GM12878 (cell line): ENCODE data around the gene PRKN. TPM values are rescaled to one million over a fixed set of nuclear protein-coding genes. Genes with fewer than 3 reads are reported as not detected.

ENCODE experiments used
- ATAC-seq: fragments of 200-7000 bp; cut with Tn5 transposase; 3 replicates; pipeline ENCODE4 v1.9.1; 2020; ENCODE audit warnings: mild to moderate bottlenecking, moderate library complexity
- BruUV-seq: library from RNA; stranded (reverse); fragments of 400-500 nt; replicated peaks from 2 replicates; lab custom pipeline; 2021; lab: Mats Ljungman, UMichigan
- CTCF ChIA-PET: fragments of 300-600 bp; sonication (Branson Sonifier 250); formaldehyde crosslinking; extraction: SDS; loops from one replicate; lab custom pipeline; 2021; ENCODE audit warnings: inconsistent platforms; lab: Yijun Ruan, JAX
- POLR2A ChIA-PET: fragments of 350-600 bp; formaldehyde crosslinking; extraction: SDS; loops from one replicate; lab custom pipeline; 2021; ENCODE audit warnings: inconsistent platforms; lab: Charles Lee
- RAD21 ChIA-PET: fragments of 300-600 bp; sonication (Branson Sonifier 250); formaldehyde crosslinking; loops from one replicate; lab custom pipeline; 2023; ENCODE audit warnings: antibody characterized with exemption; ENCODE audit not compliant: unreplicated experiment; lab: Charles Lee
- SMC1A ChIA-PET: fragments of 300-600 bp; sonication (Branson Sonifier 250); formaldehyde crosslinking; loops from one replicate; lab custom pipeline; 2023; ENCODE audit not compliant: unreplicated experiment, uncharacterized antibody; lab: Charles Lee
- DNase-seq: peaks from one replicate; pipeline ENCODE4 v3.0.0-alpha.2; 2011; ENCODE audit warnings: low read depth, low spot score
- FAIRE-seq: peaks from 3 replicates; lab custom pipeline; 2011; peaks lifted over from hg19 to GRCh38; lab: Jason Lieb, UNC
- H2AFZ ChIP-seq: 2 replicates; pipeline ENCODE4 v1.6.0; 2011; ENCODE audit warnings: low read depth, low read length, control low read depth; ENCODE audit not compliant: control insufficient read depth
- H3K27ac ChIP-seq: 2 replicates; pipeline ENCODE4 v1.5.1; 2011; ENCODE audit warnings: control low read depth; ENCODE audit not compliant: control insufficient read depth, insufficient read depth
- H3K27me3 ChIP-seq, 2 experiments: replicated peaks in 1 of 2; 2 replicates each; pipeline versions ENCODE4 v1.6.0 to v1.6.1; 2011; ENCODE audit warnings: low read length in 1 of 2; ENCODE audit not compliant: control insufficient read depth in 2 of 2, insufficient read depth in 2 of 2
- H3K36me3 ChIP-seq, 2 experiments: 2 replicates each; pipeline ENCODE4 v1.5.1; 2011; ENCODE audit warnings: low read length in 1 of 2; ENCODE audit not compliant: control insufficient read depth in 2 of 2, insufficient read depth in 2 of 2
- H3K4me1 ChIP-seq: 2 replicates; pipeline ENCODE4 v1.6.1; 2011; ENCODE audit warnings: mild to moderate bottlenecking, low read length, moderate library complexity, mixed read lengths; ENCODE audit not compliant: control insufficient read depth, insufficient read depth
- H3K4me2 ChIP-seq: 2 replicates; pipeline ENCODE4 v1.6.0; 2011; ENCODE audit warnings: control low read depth; ENCODE audit not compliant: control insufficient read depth, insufficient read depth
- H3K4me3 ChIP-seq: fragments of 200-600 bp; sonication (generic); 2 replicates; pipeline ENCODE4 v1.5.1; 2016
- H3K79me2 ChIP-seq: 2 replicates; pipeline ENCODE4 v1.6.0; 2011; ENCODE audit warnings: low read length; ENCODE audit not compliant: control insufficient read depth, insufficient read depth
- H3K9ac ChIP-seq: 2 replicates; pipeline ENCODE4 v1.8.0; 2011; ENCODE audit warnings: low read length, control low read depth, mixed read lengths; ENCODE audit not compliant: control insufficient read depth, insufficient read depth
- H3K9me3 ChIP-seq: replicated peaks from 3 replicates; pipeline ENCODE4 v1.5.1; 2011; ENCODE audit warnings: mild to moderate bottlenecking, low read length; ENCODE audit not compliant: control insufficient read depth, insufficient read depth
- H4K20me1 ChIP-seq: 2 replicates; pipeline ENCODE4 v1.6.0; 2011; ENCODE audit not compliant: control insufficient read depth, insufficient read depth
- CEBPZ ChIP-seq: fragments of 150-350 bp; IDR thresholded peaks from 2 replicates; pipeline ENCODE4 v1.6.1; 2016; ENCODE audit warnings: low read depth, low read length
- CREB1 ChIP-seq: IDR thresholded peaks from 2 replicates; pipeline ENCODE4 v1.6.1; 2012; ENCODE audit warnings: low read depth, mild to moderate bottlenecking, inconsistent platforms
- EP300 ChIP-seq, 2 experiments: fragments of 150-350 bp in 1 of 2; IDR thresholded peaks; 2 replicates each; pipeline ENCODE4 v1.6.1; 2011 to 2012; ENCODE audit warnings: low read depth in 2 of 2, low read length in 2 of 2, borderline replicate concordance in 1 of 2, improper control_type of control experiment in 1 of 2, inconsistent platforms in 1 of 2; ENCODE audit not compliant: control insufficient read depth in 1 of 2
- IKZF2 ChIP-seq, 2 experiments: fragments of 450-650 bp; IDR thresholded peaks; 2 replicates each; pipeline ENCODE4 v1.6.1; 2017; ENCODE audit warnings: mild to moderate bottlenecking in 2 of 2, moderate library complexity in 2 of 2
- IRF4 ChIP-seq: IDR thresholded peaks from 2 replicates; pipeline ENCODE4 v1.6.1; 2011; ENCODE audit warnings: low read depth, low read length
- KLF5 ChIP-seq: fragments of 450-650 bp; IDR thresholded peaks from 2 replicates; pipeline ENCODE4 v1.6.1; 2014; ENCODE audit warnings: mild to moderate bottlenecking; ENCODE audit not compliant: partially characterized antibody
- NBN ChIP-seq: fragments of 450-650 bp; IDR thresholded peaks from 2 replicates; pipeline ENCODE4 v1.6.1; 2016
- POLR2A ChIP-seq: IDR thresholded peaks from 2 replicates; pipeline ENCODE4 v1.6.1; 2011; ENCODE audit warnings: low read depth, mild to moderate bottlenecking, low read length
- SP1 ChIP-seq: IDR thresholded peaks from one replicate; pipeline ENCODE4 v1.6.1; 2011; ENCODE audit warnings: low read depth, low read length
- TCF7 ChIP-seq: IDR thresholded peaks from 2 replicates; pipeline ENCODE4 v1.6.1; 2014; ENCODE audit warnings: antibody characterized with exemption, borderline replicate concordance
- USF2 ChIP-seq: IDR thresholded peaks from 2 replicates; pipeline ENCODE4 v1.6.1; 2011; ENCODE audit warnings: low read depth, low read length, improper control_type of control experiment, borderline replicate concordance
- ZNF217 ChIP-seq: fragments of 450-650 bp; IDR thresholded peaks from 2 replicates; pipeline ENCODE4 v1.6.1; 2017; ENCODE audit warnings: antibody characterized with exemption, mild to moderate bottlenecking
- ZNF384 ChIP-seq: IDR thresholded peaks from 2 replicates; pipeline ENCODE4 v1.6.1; 2012; ENCODE audit warnings: low read depth, mild to moderate bottlenecking, low read length, improper control_type of control experiment, borderline replicate concordance
- WGBS: methylation state at CpG from one replicate; pipeline ENCODE4 v1.1.6; 2016; ENCODE audit warnings: low lambda C conversion rate; ENCODE audit not compliant: insufficient replicate concordance, insufficient coverage; ENCODE audit errors: missing lambda C conversion rate; 5-methylcytosine and 5-hydroxymethylcytosine counted together
- in situ Hi-C: fragments of 300-500 bp; cut with MboI; formaldehyde crosslinking; loops from 9 replicates; pipeline ENCODE4 v1.14.3; 2018; ENCODE audit warnings: mixed read lengths
- intact Hi-C: fragments of 100-400 bp; cut with micrococcal nuclease; formaldehyde crosslinking; loops from one replicate; pipeline ENCODE4 v1.14.2; 2022; ENCODE audit not compliant: unreplicated experiment
- polyA plus RNA-seq, 11 experiments: library from polyadenylated mRNA; depleted of rRNA in 4 of 11; unstranded in 6 of 11; stranded (reverse) in 5 of 11; fragments of >200 nt; fragmentation: Nextera tagmentation in 4 of 11; fragmentation: Illumina TruSeq in 1 of 11; extraction: Ambion mirVana in 4 of 11; extraction: Trizol in 1 of 11; gene quantifications; 1 replicate in 1 of 11; 2 replicates in 10 of 11; pipeline versions ENCODE4 v1.2.1 to v1.2.3, GENCODE V29; 2011 to 2016; ENCODE audit warnings: inconsistent platforms in 2 of 11, missing spikeins in 2 of 11, low read depth in 1 of 11
- total RNA-seq, 4 experiments: library from RNA; depleted of rRNA in 3 of 4; stranded (reverse); fragments of >200 nt in 3 of 4; fragmentation: Illumina TruSeq in 1 of 4; extraction: Trizol in 1 of 4; gene quantifications; 2 replicates each; pipeline versions ENCODE4 v1.2.1 to v1.2.3, GENCODE V29; 2013 to 2021
- TF ChIP-seq, protein P1 (sequence below): IDR thresholded peaks from 2 replicates; pipeline ENCODE4 v1.6.1; 2011; ENCODE audit warnings: mild to moderate bottlenecking, low read depth, low read length, moderate library complexity; ENCODE audit not compliant: insufficient replicate concordance
- TF ChIP-seq, protein P2 (sequence below): fragments of 450-650 bp; IDR thresholded peaks from 2 replicates; pipeline ENCODE4 v1.6.1; 2017; ENCODE audit warnings: low read depth, mild to moderate bottlenecking, moderate library complexity
- TF ChIP-seq, protein P3 (sequence below): fragments of 450-650 bp; IDR thresholded peaks from 2 replicates; pipeline ENCODE4 v1.6.1; 2014; ENCODE audit warnings: mild to moderate bottlenecking

The PRKN gene
- total and polyA plus RNA-seq, 10 of the 15 experiments (the other 5 are each of a cell fraction or from before 2014, with no cell fraction given): 0.06 to 0.09 TPM; not detected in 8

- ChIA-PET POLR2A (no interaction called here), RAD21 (no interaction called here), SMC1A (interaction anchor here (0.6 to 1.1 kb wide), 2 partner anchors 12 to 438 kb away, joined by 3 to 4 read pairs; no protein-coding TSS in a partner anchor), CTCF (no interaction called here)
- in situ Hi-C loops: no loop called here
- H3K27me3 ChIP-seq: no peaks in the 10 kb centered on the region; a peak in 1 of 4 replicates
- FAIRE-seq (no peak), DNase-seq (no peak), ATAC-seq (no peak)
- H3K4me2 ChIP-seq: no peak overlapping the region
- no peak overlapping the region for H3K9ac ChIP-seq
- intact Hi-C loops: no loop called here
- H3K4me3 ChIP-seq: no peak overlapping the region
- no peaks in the 10 kb centered on the region for H3K36me3 ChIP-seq
- no peaks in the 10 kb centered on the region for H3K4me1 ChIP-seq
- WGBS: 44% methylated on average over 13 of the region's 13 CpGs
- no peaks in the 10 kb centered on the region for H3K79me2 ChIP-seq
- no peaks in the 10 kb centered on the region for H3K9me3 ChIP-seq
- no peak overlapping the region for H2AFZ ChIP-seq
- no peaks in the 10 kb centered on the region for H4K20me1 ChIP-seq
- BruUV-seq: no TSS peak
- H3K27ac ChIP-seq: no peak overlapping the region
- TF ChIP-seq IKZF2 (IDR thresholded peaks at IDR 0.05): no peak
- no peak for TF ChIP-seq NBN
- no peak for TF ChIP-seq USF2
- TF ChIP-seq TCF7: no peak
- TF ChIP-seq, protein P1, sequence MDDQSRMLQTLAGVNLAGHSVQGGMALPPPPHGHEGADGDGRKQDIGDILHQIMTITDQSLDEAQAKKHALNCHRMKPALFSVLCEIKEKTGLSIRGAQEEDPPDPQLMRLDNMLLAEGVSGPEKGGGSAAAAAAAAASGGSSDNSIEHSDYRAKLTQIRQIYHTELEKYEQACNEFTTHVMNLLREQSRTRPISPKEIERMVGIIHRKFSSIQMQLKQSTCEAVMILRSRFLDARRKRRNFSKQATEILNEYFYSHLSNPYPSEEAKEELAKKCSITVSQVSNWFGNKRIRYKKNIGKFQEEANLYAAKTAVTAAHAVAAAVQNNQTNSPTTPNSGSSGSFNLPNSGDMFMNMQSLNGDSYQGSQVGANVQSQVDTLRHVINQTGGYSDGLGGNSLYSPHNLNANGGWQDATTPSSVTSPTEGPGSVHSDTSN: no peak
- TF ChIP-seq IRF4: no peak
- no peak for TF ChIP-seq SP1
- TF ChIP-seq EP300 (IDR thresholded peaks at IDR 0.05; ENCODE audit: borderline replicate concordance in 1 of 2, control insufficient read depth in 1 of 2, low read depth in 2 of 2, low read length in 2 of 2): no peak
- no peak for TF ChIP-seq CREB1
- TF ChIP-seq ZNF217: no peak
- TF ChIP-seq CEBPZ: no peak
- TF ChIP-seq, protein P2, sequence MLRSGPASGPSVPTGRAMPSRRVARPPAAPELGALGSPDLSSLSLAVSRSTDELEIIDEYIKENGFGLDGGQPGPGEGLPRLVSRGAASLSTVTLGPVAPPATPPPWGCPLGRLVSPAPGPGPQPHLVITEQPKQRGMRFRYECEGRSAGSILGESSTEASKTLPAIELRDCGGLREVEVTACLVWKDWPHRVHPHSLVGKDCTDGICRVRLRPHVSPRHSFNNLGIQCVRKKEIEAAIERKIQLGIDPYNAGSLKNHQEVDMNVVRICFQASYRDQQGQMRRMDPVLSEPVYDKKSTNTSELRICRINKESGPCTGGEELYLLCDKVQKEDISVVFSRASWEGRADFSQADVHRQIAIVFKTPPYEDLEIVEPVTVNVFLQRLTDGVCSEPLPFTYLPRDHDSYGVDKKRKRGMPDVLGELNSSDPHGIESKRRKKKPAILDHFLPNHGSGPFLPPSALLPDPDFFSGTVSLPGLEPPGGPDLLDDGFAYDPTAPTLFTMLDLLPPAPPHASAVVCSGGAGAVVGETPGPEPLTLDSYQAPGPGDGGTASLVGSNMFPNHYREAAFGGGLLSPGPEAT: no peak
- TF ChIP-seq, protein P3, sequence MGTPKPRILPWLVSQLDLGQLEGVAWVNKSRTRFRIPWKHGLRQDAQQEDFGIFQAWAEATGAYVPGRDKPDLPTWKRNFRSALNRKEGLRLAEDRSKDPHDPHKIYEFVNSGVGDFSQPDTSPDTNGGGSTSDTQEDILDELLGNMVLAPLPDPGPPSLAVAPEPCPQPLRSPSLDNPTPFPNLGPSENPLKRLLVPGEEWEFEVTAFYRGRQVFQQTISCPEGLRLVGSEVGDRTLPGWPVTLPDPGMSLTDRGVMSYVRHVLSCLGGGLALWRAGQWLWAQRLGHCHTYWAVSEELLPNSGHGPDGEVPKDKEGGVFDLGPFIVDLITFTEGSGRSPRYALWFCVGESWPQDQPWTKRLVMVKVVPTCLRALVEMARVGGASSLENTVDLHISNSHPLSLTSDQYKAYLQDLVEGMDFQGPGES: no peak
- TF ChIP-seq KLF5: no peak
- TF ChIP-seq ZNF384: no peak
- TF ChIP-seq POLR2A: no peak
These were observed 1193.2 kb downstream of the PRKN start for GRCh38 chr6:161534264-161534873.
